HEK293 (cell line): ENCODE measurements around the gene KRTAP9-3.

Experiments
- ATF2 ChIP-seq: fragments of 450-650 bp; formaldehyde crosslinking; IDR thresholded peaks from 2 replicates; pipeline ENCODE4 v1.5.1; 2016; ENCODE audit warnings: missing biosample characterization, missing genetic modification characterization, low read depth
- CTCF ChIP-seq: fragments of 450-650 bp; formaldehyde crosslinking; IDR thresholded peaks from 2 replicates; pipeline ENCODE4 v1.5.1; 2016; ENCODE audit warnings: missing biosample characterization, missing genetic modification characterization
- ZNF133 ChIP-seq: fragments of 450-650 bp; formaldehyde crosslinking; IDR thresholded peaks from 2 replicates; pipeline ENCODE4 v1.5.1; 2016; ENCODE audit warnings: missing biosample characterization, missing genetic modification characterization
- ZNF146 ChIP-seq: fragments of 450-650 bp; formaldehyde crosslinking; IDR thresholded peaks from 2 replicates; pipeline ENCODE4 v1.5.1; 2016; ENCODE audit warnings: missing biosample characterization, missing genetic modification characterization
- ZNF274 ChIP-seq, 2 experiments: fragments of 200-500 bp in 1 of 2; fragments of 450-650 bp in 1 of 2; sonication (Bioruptor generic) in 1 of 2; formaldehyde crosslinking in 1 of 2; IDR thresholded peaks; 2 replicates each; pipeline versions ENCODE4 v1.5.1 to v1.6.1; 2014 to 2016; ENCODE audit warnings: borderline replicate concordance in 1 of 2, inconsistent platforms in 1 of 2, low read length in 1 of 2, missing biosample characterization in 1 of 2, missing genetic modification characterization in 1 of 2
- ZNF518A ChIP-seq: fragments of 450-650 bp; formaldehyde crosslinking; conservative IDR thresholded peaks from 2 replicates; pipeline ENCODE4 v1.5.1; 2016; ENCODE audit warnings: low read depth, missing biosample characterization, missing genetic modification characterization

GRCh38 chr17:41186872-41187271 lies 45.4 kb upstream of the KRTAP9-3 start:
- TF ChIP-seq ZNF133 (tag by site-specific recombination) (no peak), ATF2 (tag by site-specific recombination) (no peak), CTCF (tag by site-specific recombination) (no peak), ZNF518A (no peak), ZNF146 (tag by site-specific recombination) (no peak), ZNF274 (IDR thresholded peaks at IDR 0.05; ENCODE audit: low read length) (no peak), ZNF274 (tag by site-specific recombination; IDR thresholded peaks at IDR 0.05; ENCODE audit: borderline replicate concordance) (no peak)
